IPS DF 6.9 (cell line): ENCODE measurements around the gene ADARB1.

Experiments used
- DNase-seq: peaks from one replicate; pipeline ENCODE4 v3.0.0-alpha.2; 2013; ENCODE audit warnings: low read depth, low spot score
- H3K27ac ChIP-seq: one replicate; pipeline ENCODE4 v1.5.1; 2013; ENCODE audit warnings: low read length, control low read depth
- H3K27me3 ChIP-seq: 2 replicates; pipeline ENCODE4 v1.6.1; 2013; ENCODE audit warnings: mild to moderate bottlenecking, low read length; ENCODE audit not compliant: control insufficient read depth, insufficient read depth
- H3K36me3 ChIP-seq: 2 replicates; pipeline ENCODE4 v1.6.1; 2013; ENCODE audit warnings: low read length; ENCODE audit not compliant: control insufficient read depth, insufficient read depth
- H3K4me1 ChIP-seq: 2 replicates; pipeline ENCODE4 v1.6.1; 2013; ENCODE audit warnings: low read length; ENCODE audit not compliant: control insufficient read depth, insufficient read depth
- H3K4me3 ChIP-seq: 2 replicates; pipeline ENCODE4 v1.5.1; 2013; ENCODE audit warnings: mild to moderate bottlenecking, low read length
- H3K9me3 ChIP-seq: 2 replicates; pipeline ENCODE4 v1.6.1; 2013; ENCODE audit warnings: low read length, inconsistent platforms; ENCODE audit not compliant: control insufficient read depth, insufficient read depth
- WGBS: extraction: QIAGEN DNeasy Blood & Tissue Kit; methylation state at CpG from one replicate; pipeline ENCODE4 v1.1.7; 2013; ENCODE audit warnings: mixed read lengths, missing lambda C conversion rate; ENCODE audit not compliant: insufficient read length, insufficient coverage; 5-methylcytosine and 5-hydroxymethylcytosine counted together

Gene ADARB1

DNA sequence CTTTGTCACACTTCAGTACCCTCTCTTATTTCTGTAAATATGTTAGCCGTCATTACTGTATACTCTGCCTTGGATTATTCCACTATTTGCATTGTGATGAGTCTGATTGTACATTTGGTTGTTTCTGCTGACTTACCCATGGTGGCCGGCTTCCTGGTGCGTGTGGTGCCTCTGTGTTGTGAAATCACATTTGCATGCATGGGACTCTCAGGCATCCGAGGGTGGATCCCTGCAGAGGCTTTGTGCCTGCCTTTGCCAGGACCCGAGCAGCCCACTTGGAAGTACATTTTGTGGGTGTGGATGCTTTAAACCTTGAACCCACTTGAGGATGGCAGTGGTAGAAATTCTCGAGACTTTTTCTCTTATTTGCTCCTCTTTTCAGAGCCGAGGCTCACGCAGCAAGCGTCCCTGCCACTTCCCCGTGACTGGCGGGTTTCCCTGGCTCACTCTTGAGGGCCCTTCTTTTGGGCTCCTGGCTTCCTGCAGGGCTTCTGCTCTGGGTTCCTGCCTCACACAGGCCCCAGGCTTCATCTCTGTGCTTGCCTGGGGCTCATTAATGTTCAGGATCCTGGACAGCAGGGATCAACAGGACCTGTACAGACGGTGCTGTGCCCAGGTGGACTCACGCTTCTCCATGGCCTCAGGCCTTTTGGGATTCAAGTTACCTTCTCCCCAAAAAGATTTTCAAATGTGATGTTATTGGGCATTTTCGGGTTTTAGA lies 176.7 kb downstream of the ADARB1 start:
- Histone ChIP-seq H3K27ac (no peak overlapping the region), H3K9me3 (no peaks in the 10 kb centered on the region), H3K27me3 (no peaks in the 10 kb centered on the region), H3K36me3 (no peaks in the 10 kb centered on the region), H3K4me1 (no peaks in the 10 kb centered on the region), H3K4me3 (no peak overlapping the region)
- no CpG with 5 or more reads among the region's 14 CpGs for WGBS
- DNase-seq, result no peak

- Histone ChIP-seq H3K27ac (no peak overlapping the region), H3K9me3 (no peaks in the 10 kb centered on the region), H3K27me3 (no peaks in the 10 kb centered on the region), H3K36me3 (no peaks in the 10 kb centered on the region), H3K4me1 (no peaks in the 10 kb centered on the region), H3K4me3 (no peak overlapping the region)
- WGBS, result no CpG with 5 or more reads among the region's 28 CpGs
- DNase-seq, result no peak
Measured at GRCh38 chr21:45251635-45252447, 177.5 kb downstream of the ADARB1 start.

DNA sequence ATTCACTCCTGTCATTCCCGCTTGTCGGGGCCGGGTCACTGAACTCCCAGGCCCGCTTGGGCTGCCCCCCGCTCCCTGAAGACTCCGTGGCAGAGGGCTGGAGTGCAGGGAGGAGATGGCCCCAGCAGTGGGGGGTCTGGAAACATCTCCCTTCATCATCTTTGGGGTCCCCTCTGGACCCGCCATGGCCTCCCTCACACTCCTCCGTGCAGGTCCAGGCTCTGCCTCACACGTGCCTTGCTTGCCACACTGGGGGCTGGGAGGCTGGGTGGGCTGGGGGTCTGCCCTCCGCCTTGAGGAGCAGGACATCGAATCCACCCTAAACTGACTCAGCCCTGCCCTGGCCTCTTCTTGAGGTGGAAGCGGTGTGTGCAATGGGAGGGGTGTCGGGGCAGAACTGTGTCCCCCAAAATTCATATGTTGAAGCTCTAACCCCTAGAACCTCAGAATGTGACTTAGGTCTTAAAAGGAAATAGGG lies 178.1 kb downstream of the ADARB1 start:
- Histone ChIP-seq H3K4me1 (no peaks in the 10 kb centered on the region), H3K27ac (no peak overlapping the region), H3K36me3 (no peaks in the 10 kb centered on the region), H3K27me3 (no peaks in the 10 kb centered on the region), H3K9me3 (no peaks in the 10 kb centered on the region), H3K4me3 (no peak overlapping the region)
- no CpG with 5 or more reads among the region's 13 CpGs for WGBS
- DNase-seq, result no peak

GRCh38 chr21:45253180-45253579 lies 178.8 kb downstream of the ADARB1 start:
- H3K27ac ChIP-seq, result no peak overlapping the region
- no peaks in the 10 kb centered on the region for H3K9me3 ChIP-seq
- DNase-seq, result no peak
- no peaks in the 10 kb centered on the region for H3K36me3 ChIP-seq
- WGBS, result no CpG with 5 or more reads among the region's 8 CpGs
- no peaks in the 10 kb centered on the region for H3K27me3 ChIP-seq
- no peak overlapping the region for H3K4me3 ChIP-seq
- no peaks in the 10 kb centered on the region for H3K4me1 ChIP-seq

DNA sequence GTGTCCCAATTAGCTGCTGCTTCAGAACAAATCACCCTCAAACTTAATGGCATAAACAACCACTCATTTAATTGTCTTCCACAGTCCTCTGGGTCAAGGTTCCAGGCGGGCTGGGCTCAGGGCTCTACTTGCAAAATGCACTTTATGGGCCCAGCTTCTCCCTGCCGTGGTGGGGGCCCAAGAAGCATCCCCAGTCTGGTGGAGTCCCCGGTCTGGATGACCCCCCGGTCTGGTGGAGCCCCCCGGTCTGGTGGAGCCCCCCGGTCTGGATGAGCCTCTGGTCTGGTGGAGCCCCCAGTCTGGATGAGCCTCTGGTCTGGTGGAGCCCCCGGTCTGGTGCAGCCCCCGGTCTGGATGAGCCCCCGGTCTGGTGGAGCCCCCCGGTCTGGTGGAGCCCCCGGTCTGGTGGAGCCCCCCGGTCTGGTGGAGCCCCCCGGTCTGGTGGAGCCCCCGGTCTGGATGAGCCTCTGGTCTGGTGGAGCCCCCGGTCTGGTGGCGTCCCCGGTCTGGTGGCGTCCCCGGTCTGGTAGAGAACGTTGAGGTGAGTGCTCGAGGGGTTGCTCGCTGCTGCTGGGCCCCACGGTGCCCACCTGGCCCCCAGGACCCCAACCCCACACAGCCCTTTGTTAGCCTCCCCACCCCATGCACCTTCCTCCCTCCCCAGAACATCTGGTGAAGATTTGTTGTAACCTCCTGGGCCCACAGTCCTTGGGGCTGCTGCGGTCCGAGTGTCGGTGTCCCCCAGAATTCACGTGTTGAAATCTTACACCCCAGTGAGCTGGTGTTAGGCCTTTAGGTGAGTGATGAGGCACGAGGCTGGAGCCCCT lies 179.5 kb downstream of the ADARB1 start:
- no CpG with 5 or more reads among the region's 28 CpGs for WGBS
- Histone ChIP-seq H3K4me3 (no peak overlapping the region), H3K27me3 (no peaks in the 10 kb centered on the region)

DNA sequence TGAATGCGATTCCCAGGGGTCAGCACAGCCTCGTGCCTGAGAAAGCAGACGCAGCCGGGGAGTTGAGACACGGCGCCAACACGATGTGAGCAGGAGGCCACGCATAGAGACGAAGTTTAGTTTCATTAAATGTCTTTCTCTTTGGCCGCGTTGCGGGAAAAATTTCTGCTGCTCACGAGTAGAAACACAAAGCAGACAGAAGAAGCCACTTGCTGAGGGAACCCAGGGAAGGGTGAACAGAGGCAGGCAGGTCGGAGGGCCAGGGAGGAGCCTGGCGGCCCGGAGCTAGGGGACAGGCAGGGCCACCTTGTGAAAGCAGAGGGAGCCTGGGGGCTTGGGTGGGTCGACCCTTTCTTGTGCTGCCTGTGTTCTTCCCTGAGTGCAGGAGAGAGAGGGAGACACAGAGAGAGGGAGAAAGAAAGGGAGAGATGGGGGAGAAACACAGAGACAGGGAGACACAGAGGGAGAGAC lies 180.1 kb downstream of the ADARB1 start:
- no peaks in the 10 kb centered on the region for H3K27me3 ChIP-seq
- no peak overlapping the region for H3K4me3 ChIP-seq
- H3K36me3 ChIP-seq, result no peaks in the 10 kb centered on the region
- no peak overlapping the region for H3K27ac ChIP-seq
- H3K4me1 ChIP-seq, result no peaks in the 10 kb centered on the region
- no CpG with 5 or more reads among the region's 17 CpGs for WGBS
- no peaks in the 10 kb centered on the region for H3K9me3 ChIP-seq
- no peak for DNase-seq

More for the DNA sequence above, 179.5 kb downstream of the ADARB1 start:
- no peak for DNase-seq
- no peaks in the 10 kb centered on the region for H3K36me3 ChIP-seq
- H3K4me1 ChIP-seq, result no peaks in the 10 kb centered on the region
- no peak overlapping the region for H3K27ac ChIP-seq
- H3K9me3 ChIP-seq, result no peaks in the 10 kb centered on the region

DNA sequence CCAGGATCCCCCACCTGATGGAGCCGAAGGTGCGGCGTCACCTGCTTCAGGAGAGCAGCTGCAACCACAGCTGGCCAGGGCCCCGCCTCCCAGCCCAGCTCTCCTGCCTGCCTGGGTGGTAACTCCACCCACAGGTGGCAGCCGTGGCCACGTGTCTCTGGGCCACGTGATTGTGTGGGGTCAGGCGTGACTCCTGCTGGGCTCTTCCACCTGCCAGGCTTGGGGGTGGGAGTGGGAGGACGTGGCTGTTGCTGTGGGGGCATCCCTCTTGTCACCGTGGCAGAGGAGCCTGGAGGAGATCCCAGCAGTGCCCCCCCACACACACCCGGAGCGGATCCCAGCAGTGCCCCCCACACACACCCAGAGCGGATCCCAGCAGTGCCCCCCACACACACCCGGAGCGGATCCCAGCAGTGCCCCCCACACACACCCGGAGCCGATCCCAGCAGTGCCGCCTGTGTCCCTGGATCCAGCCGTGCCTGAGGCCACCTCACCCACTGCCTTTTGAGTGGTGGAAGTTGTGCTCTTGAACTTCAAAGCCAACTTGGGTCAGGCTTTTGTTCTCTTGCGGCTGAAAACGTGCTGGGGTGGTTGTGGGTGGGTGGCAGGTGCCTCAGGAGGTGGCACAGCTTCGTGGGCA lies 181.1 kb downstream of the ADARB1 start:
- DNase-seq, result no peak
- WGBS, result no CpG with 5 or more reads among the region's 22 CpGs
- Histone ChIP-seq H3K4me3 (no peak overlapping the region), H3K27ac (no peak overlapping the region), H3K27me3 (no peaks in the 10 kb centered on the region), H3K9me3 (no peaks in the 10 kb centered on the region), H3K4me1 (no peaks in the 10 kb centered on the region), H3K36me3 (no peaks in the 10 kb centered on the region)

DNA sequence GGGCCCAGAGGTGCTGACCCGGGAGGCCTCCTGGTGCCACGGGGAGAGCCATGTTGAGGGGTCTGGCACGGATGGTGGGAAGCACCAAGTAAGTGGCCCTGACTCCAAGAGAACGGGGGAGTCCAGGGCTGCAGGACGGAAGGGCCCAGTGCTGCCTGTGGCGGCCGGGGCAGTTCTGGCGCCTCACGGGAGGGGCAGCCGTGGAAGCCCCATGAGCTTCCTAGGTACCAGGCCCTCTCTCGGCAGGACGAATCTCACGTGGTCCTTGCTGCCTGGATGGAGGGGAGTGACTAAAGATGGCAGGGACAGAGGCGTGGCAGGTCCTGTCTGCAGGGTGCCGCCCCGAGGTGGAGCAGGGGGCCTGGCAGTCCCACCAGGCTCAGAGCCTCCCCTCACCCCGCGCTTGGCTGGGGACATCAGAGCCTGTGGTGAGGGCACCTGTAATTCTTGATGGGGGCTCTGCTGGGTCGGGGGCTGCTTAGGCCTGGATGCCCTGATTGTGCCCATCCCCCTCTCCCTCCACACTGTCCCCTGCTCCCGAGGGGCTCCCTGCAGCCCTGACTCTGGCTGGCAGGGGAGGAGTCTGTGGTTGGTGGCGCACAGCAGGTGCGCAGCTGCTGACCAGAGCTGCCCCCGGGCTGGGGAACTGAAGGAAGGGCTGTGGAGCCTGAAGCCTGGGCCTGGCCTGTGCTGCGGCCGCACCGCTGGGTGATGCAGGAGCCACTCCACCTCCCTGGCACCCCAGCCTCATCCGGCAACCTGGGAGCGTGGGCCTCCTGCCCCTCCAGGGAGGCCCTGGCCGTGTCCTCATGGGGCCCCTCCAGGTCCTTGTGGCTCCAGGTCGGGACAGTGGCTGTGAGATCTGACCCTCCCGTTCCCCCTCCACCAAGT lies 181.9 kb downstream of the ADARB1 start:
- no peaks in the 10 kb centered on the region for H3K4me1 ChIP-seq
- WGBS, result no CpG with 5 or more reads among the region's 31 CpGs
- DNase-seq, result no peak
- no peak overlapping the region for H3K27ac ChIP-seq
- H3K27me3 ChIP-seq, result no peaks in the 10 kb centered on the region
- no peaks in the 10 kb centered on the region for H3K9me3 ChIP-seq
- no peak overlapping the region; the same call in 1 of the 2 replicates for H3K4me3 ChIP-seq
- H3K36me3 ChIP-seq, result no peaks in the 10 kb centered on the region

- Histone ChIP-seq H3K36me3 (no peaks in the 10 kb centered on the region), H3K27ac (no peak overlapping the region), H3K9me3 (no peaks in the 10 kb centered on the region), H3K4me1 (no peaks in the 10 kb centered on the region), H3K4me3 (no peak overlapping the region), H3K27me3 (no peaks in the 10 kb centered on the region)
- no CpG with 5 or more reads among the region's 27 CpGs for WGBS
- no peak for DNase-seq
Measured at GRCh38 chr21:45256912-45257672, 182.7 kb downstream of the ADARB1 start.
